Stimulated activated CD4-positive, alpha-beta T cell treated with anti-CD3 and anti-CD28 coated beads, Interleukin-2, amount 100 ng/mL, for 24 hours (primary cell): ENCODE data around the gene NPPC.
"Not testable (repeated sequence)": the region's sequence is repeated elsewhere in the genome, so short reads cannot be mapped to it uniquely, and the experiment has no call there.

Source experiments
- DNase-seq, 2 donors: peaks; one replicate each; pipeline ENCODE4 v3.0.0-alpha.2; 2020

The NPPC gene

DNA sequence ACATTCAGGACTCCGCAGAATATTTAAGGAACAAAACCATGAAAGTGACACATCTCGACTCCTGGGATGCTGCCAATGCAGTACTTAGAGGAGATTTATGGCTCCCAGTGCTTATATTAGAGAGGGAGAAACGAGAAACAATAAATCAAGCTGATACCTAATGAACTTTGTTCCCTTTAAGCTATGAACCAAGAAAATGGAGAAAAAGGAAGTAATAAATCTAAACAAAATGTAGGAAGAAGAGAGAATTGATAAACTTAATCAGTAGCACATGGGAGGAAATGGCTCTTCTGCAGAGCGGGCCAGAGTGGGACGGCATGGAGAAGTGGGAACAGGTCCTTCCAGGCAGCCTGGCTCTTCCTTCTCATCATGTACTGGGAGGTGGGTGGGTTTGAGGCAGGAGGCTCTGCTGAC is 42.7 kb downstream of the NPPC start:
- no peak for DNase-seq

- DNase-seq = no peak
These were observed 43.5 kb downstream of the NPPC start for GRCh38 chr2:231882646-231883045.

GRCh38 chr2:231880371-231880770 is 45.8 kb downstream of the NPPC start:
- DNase-seq = not testable (repeated sequence)

- DNase-seq = no peak
These were observed 47.0 kb downstream of the NPPC start for GRCh38 chr2:231879216-231879615.

DNA sequence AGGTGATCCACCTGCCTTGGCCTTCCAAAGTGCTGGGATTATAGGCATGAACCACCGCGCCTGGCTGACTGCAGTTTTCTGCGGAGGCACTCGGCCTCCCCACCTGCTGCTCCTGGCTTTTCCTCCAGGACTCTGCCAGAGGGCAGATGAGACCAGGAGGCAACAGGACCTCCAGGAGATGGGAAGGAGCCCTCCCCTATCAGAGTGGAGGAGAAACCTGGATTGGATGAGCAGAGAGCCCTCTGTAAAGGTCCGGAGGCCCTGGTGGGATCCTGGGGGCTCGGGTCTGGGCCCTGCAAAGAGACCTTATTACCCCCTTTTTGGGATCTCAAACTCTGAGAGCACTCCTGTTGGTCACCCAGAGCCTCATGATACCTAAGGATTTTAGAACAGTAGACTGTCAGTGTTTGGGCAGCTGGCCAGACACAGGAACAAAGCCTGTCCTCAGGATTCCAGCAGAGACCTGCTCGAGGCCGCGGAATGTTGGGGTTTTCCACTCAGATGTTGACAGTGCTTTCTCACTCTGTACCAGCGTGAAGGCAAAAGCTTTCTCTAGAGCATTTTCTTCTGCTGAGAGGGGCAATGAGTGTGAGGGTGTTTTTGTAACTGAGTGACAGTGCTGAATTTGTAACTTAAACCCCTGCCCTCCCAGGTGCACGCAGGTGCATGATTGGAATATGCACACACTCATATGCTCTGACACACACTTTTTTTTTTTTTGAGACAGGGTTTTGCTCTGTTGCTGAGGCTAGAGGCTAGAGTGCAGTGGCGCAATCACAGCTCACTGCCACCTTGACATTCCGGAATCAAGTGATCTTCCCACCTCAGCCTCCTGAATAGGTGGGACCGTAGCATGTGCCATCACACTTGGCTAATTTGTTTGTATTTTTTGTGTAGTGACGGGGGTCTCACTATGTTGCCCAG is 48.4 kb downstream of the NPPC start:
- DNase-seq = no peak

GRCh38 chr2:231874944-231875343 is 51.3 kb downstream of the NPPC start:
- DNase-seq = no peak
